Fibroblast of lung (primary cell): ENCODE results near the gene BMP6. TPM values are rescaled to one million over a fixed set of nuclear protein-coding genes. Genes with fewer than 3 reads are reported as not detected.

Experiments
- DNase-seq, 2 donors: peaks; one replicate each; pipeline versions ENCODE4 v3.0.0 to v3.0.0-alpha.2; 2010; ENCODE audit warnings: low read depth in 2 of 2
- H2AFZ ChIP-seq: 2 replicates; pipeline ENCODE4 v1.5.1; 2012; ENCODE audit warnings: low read length, control low read depth, inconsistent platforms
- H3K27ac ChIP-seq: 2 replicates; pipeline ENCODE4 v1.5.1; 2011; ENCODE audit warnings: low read length, control low read depth; ENCODE audit not compliant: insufficient read depth
- H3K27me3 ChIP-seq: 2 replicates; pipeline ENCODE4 v1.5.1; 2011; ENCODE audit warnings: mild to moderate bottlenecking, low read length; ENCODE audit not compliant: control insufficient read depth, insufficient read depth
- H3K36me3 ChIP-seq: 2 replicates; pipeline ENCODE4 v1.5.1; 2011; ENCODE audit warnings: low read length; ENCODE audit not compliant: control insufficient read depth, insufficient read depth
- H3K4me1 ChIP-seq: 2 replicates; pipeline ENCODE4 v1.5.1; 2011; ENCODE audit warnings: low read length; ENCODE audit not compliant: control insufficient read depth, insufficient read depth; ENCODE audit errors: extremely low read depth
- H3K4me2 ChIP-seq: 2 replicates; pipeline ENCODE4 v1.5.1; 2011; ENCODE audit warnings: low read length, control low read depth; ENCODE audit not compliant: insufficient read depth; ENCODE audit errors: extremely low read depth
- H3K4me3 ChIP-seq, 4 experiments: fragments of 200-600 bp in 1 of 4; sonication (generic) in 1 of 4; replicated peaks in 1 of 4; 2 replicates each; pipeline ENCODE4 v1.5.1; 2011 to 2016; ENCODE audit warnings: low read length in 4 of 4, low read depth in 3 of 4, mild to moderate bottlenecking in 3 of 4, control low read depth in 2 of 4, inconsistent platforms in 1 of 4, mixed read lengths in 1 of 4; ENCODE audit not compliant: insufficient read depth in 1 of 4; ENCODE audit errors: control extremely low read depth in 1 of 4
- H3K79me2 ChIP-seq: 2 replicates; pipeline ENCODE4 v1.5.1; 2012; ENCODE audit warnings: mild to moderate bottlenecking, low read length, inconsistent platforms; ENCODE audit not compliant: control insufficient read depth, insufficient read depth
- H3K9ac ChIP-seq: 2 replicates; pipeline ENCODE4 v1.5.1; 2011; ENCODE audit warnings: mild to moderate bottlenecking, low read length, control low read depth; ENCODE audit not compliant: insufficient read depth
- H3K9me3 ChIP-seq: 2 replicates; pipeline ENCODE4 v1.5.1; 2012; ENCODE audit warnings: low read depth, low read length; ENCODE audit not compliant: control insufficient read depth, insufficient read depth
- H4K20me1 ChIP-seq: 2 replicates; pipeline ENCODE4 v1.5.1; 2011; ENCODE audit warnings: low read length; ENCODE audit not compliant: control insufficient read depth, insufficient read depth; ENCODE audit errors: extremely low read depth
- CTCF ChIP-seq, 2 donors: IDR thresholded peaks in 1 of 2; conservative IDR thresholded peaks in 1 of 2; 1 replicate in 1 of 2; 2 replicates in 1 of 2; pipeline ENCODE4 v1.5.1; 2011 to 2012; ENCODE audit warnings: low read length in 2 of 2, control low read depth in 1 of 2, inconsistent platforms in 1 of 2, low read depth in 1 of 2, mild to moderate bottlenecking in 1 of 2
- EZH2 ChIP-seq: IDR thresholded peaks from 2 replicates; pipeline ENCODE4 v1.5.1; 2012; ENCODE audit warnings: low read length, control low read depth, mild to moderate bottlenecking; ENCODE audit errors: missing control alignments
- polyA plus RNA-seq, 2 donors: library from polyadenylated mRNA; depleted of rRNA in 1 of 2; stranded (reverse) in 1 of 2; unstranded in 1 of 2; fragments of >200 nt; gene quantifications; 2 replicates each; pipeline ENCODE4 v1.2.1, GENCODE V29; 2011 to 2012; ENCODE audit warnings: missing spikeins in 1 of 2
- total RNA-seq: library from RNA; depleted of rRNA; stranded (reverse); fragments of >200 nt; gene quantifications from 2 replicates; pipeline ENCODE4 v1.2.1, GENCODE V29; 2014

Gene BMP6
- total and polyA plus RNA-seq, 2 donors (not counting 1 experiment from before 2014, with no cell fraction given), result under 0.01 to 0.20 TPM

- Histone ChIP-seq H3K9me3 (no peaks in the 10 kb centered on the region), H3K4me2 (no peak overlapping the region), H3K27ac (no peak overlapping the region), H3K79me2 (no peaks in the 10 kb centered on the region), H3K9ac (no peak overlapping the region), H3K4me3 (no peak overlapping the region), H3K36me3 (no peaks in the 10 kb centered on the region), H3K27me3 (no peaks in the 10 kb centered on the region), H4K20me1 (no peaks in the 10 kb centered on the region), H2AFZ (no peak overlapping the region), H3K4me1 (no peaks in the 10 kb centered on the region)
- peak; percentile 25 to 49 for DNase-seq
- TF ChIP-seq CTCF (conservative IDR thresholded peaks at IDR 0.05 in 1 of 2, IDR thresholded peaks at IDR 0.05 in 1 of 2; ENCODE audit: low read depth in 1 of 2, low read length in 2 of 2) (no peak), EZH2 (no peak)
These were observed 196.7 kb downstream of the BMP6 start for GRCh38 chr6:7922596-7922995.

GRCh38 chr6:7924867-7925266, 199.0 kb downstream of the BMP6 start:
- Histone ChIP-seq H3K4me3 (no peak overlapping the region), H3K36me3 (no peaks in the 10 kb centered on the region), H3K9ac (no peak overlapping the region), H4K20me1 (no peaks in the 10 kb centered on the region), H3K27ac (no peak overlapping the region), H3K79me2 (no peaks in the 10 kb centered on the region), H3K27me3 (no peaks in the 10 kb centered on the region), H3K4me2 (no peak overlapping the region), H2AFZ (no peak overlapping the region), H3K9me3 (no peaks in the 10 kb centered on the region), H3K4me1 (no peaks in the 10 kb centered on the region)
- no peak for DNase-seq
- no peak for TF ChIP-seq EZH2

Other genes starting within 250 kb of the BMP6 start
- gene DSP, start 184.4 kb upstream of the BMP6 start, total RNA-seq, result under 0.01 TPM in 1 of 2 replicates, not detected in the other
- 0.02 and 3.8 TPM in 2 replicates for gene DSP, start 184.4 kb upstream of the BMP6 start, polyA plus RNA-seq
- gene SNRNP48, start 135.9 kb upstream of the BMP6 start, total RNA-seq, result 8.3 and 10.0 TPM in 2 replicates
- gene SNRNP48, start 135.9 kb upstream of the BMP6 start, polyA plus RNA-seq, result 7.2 and 9.1 TPM in 2 replicates
- gene TXNDC5, start 184.7 kb downstream of the BMP6 start, total RNA-seq, result 253 and 349 TPM in 2 replicates
- gene TXNDC5, start 184.7 kb downstream of the BMP6 start, polyA plus RNA-seq, result 329 and 354 TPM in 2 replicates